ENCODE results near the gene NUP205. TPM values are rescaled to one million over a fixed set of nuclear protein-coding genes. Genes with fewer than 3 reads are reported as not detected.

The NUP205 gene
- total RNA-seq, 6 donors from 2014 or later = 27.4 to 41.9 (median 33.1) TPM

- H3K27ac ChIP-seq = no peak overlapping the region
- peaks cover 6 to 75% (median 30%) of the 10 kb centered on the region in 4 donors for H3K36me3 ChIP-seq
- no peaks in the 10 kb centered on the region for H3K9me3 ChIP-seq
- 67 to 83% methylated on average over 1 of the region's 1 CpG for WGBS, 2 donors
- no peak for ATAC-seq (ENCODE audit: low FRiP score in 2 of 2)
- no peaks in the 10 kb centered on the region for H3K4me1 ChIP-seq
- no peak for DNase-seq
- TF ChIP-seq EP300 (IDR thresholded peaks at IDR 0.05) (no peak), POLR2A (IDR thresholded peaks at IDR 0.05) (no peak), POLR2AphosphoS5 (IDR thresholded peaks at IDR 0.05) (no peak)
- TF ChIP-seq, protein P1, sequence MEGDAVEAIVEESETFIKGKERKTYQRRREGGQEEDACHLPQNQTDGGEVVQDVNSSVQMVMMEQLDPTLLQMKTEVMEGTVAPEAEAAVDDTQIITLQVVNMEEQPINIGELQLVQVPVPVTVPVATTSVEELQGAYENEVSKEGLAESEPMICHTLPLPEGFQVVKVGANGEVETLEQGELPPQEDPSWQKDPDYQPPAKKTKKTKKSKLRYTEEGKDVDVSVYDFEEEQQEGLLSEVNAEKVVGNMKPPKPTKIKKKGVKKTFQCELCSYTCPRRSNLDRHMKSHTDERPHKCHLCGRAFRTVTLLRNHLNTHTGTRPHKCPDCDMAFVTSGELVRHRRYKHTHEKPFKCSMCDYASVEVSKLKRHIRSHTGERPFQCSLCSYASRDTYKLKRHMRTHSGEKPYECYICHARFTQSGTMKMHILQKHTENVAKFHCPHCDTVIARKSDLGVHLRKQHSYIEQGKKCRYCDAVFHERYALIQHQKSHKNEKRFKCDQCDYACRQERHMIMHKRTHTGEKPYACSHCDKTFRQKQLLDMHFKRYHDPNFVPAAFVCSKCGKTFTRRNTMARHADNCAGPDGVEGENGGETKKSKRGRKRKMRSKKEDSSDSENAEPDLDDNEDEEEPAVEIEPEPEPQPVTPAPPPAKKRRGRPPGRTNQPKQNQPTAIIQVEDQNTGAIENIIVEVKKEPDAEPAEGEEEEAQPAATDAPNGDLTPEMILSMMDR (IDR thresholded peaks at IDR 0.05) = no peak
- H3K4me3 ChIP-seq = no peak overlapping the region
- H3K27me3 ChIP-seq = no peaks in the 10 kb centered on the region
Measured at GRCh38 chr7:135602304-135602703, 44.6 kb downstream of the NUP205 start.

- WGBS, 2 donors = 98 to 100% methylated on average over 1 of the region's 1 CpG
- DNase-seq (no peak), ATAC-seq (ENCODE audit: low FRiP score in 2 of 2) (no peak)
- no peak for TF ChIP-seq EP300 (IDR thresholded peaks at IDR 0.05)
- TF ChIP-seq, protein P1 (IDR thresholded peaks at IDR 0.05) = no peak
- no peak for TF ChIP-seq POLR2AphosphoS5 (IDR thresholded peaks at IDR 0.05)
- no peak for TF ChIP-seq POLR2A (IDR thresholded peaks at IDR 0.05)
- Histone ChIP-seq H3K27me3 (no peaks in the 10 kb centered on the region), H3K4me3 (no peak overlapping the region), H3K27ac (no peak overlapping the region), H3K36me3 (peaks cover 12 to 67% (median 33%) of the 10 kb centered on the region in 4 donors), H3K9me3 (no peaks in the 10 kb centered on the region), H3K4me1 (peaks cover 0 to 3% (median 0%) of the 10 kb centered on the region in 4 donors)
Measured at GRCh38 chr7:135616136-135616535, 58.4 kb downstream of the NUP205 start.

DNA sequence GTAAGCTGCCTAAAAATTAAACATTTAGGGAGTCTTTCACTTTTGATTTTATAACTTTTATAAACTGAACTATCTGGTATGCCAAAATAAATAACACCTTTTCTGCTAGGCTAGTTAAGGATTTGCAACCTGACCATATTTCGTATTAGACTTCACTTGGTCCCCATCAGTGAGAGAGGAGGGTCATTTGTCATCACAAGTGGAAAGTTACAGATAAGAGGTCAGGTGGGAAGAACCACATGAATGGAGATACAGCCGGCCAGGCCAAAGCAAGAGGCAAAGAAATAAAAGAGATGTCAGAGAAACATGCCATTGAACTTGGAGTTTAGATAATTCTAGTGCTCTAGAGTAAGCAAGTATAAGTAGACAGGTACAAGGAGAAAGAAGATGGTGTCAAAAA is 60.1 kb downstream of the NUP205 start:
- H3K4me3 ChIP-seq = no peak overlapping the region
- H3K9me3 ChIP-seq = no peaks in the 10 kb centered on the region
- H3K4me1 ChIP-seq = peaks cover 0 to 8% (median 0%) of the 10 kb centered on the region in 4 donors
- H3K27ac ChIP-seq = no peak overlapping the region
- TF ChIP-seq POLR2A (IDR thresholded peaks at IDR 0.05) (no peak), EP300 (IDR thresholded peaks at IDR 0.05) (no peak)
- TF ChIP-seq, protein P1 (IDR thresholded peaks at IDR 0.05) = no peak
- no peaks in the 10 kb centered on the region for H3K27me3 ChIP-seq
- WGBS, 2 donors = 86 to 89% methylated on average over 2 of the region's 2 CpGs
- ATAC-seq (ENCODE audit: low FRiP score in 2 of 2) (no peak), DNase-seq (no peak)
- peaks cover 9 to 67% (median 32%) of the 10 kb centered on the region in 4 donors for H3K36me3 ChIP-seq

- DNase-seq = no peak
- Histone ChIP-seq H3K4me1 (peaks cover 0 to 8% (median 0%) of the 10 kb centered on the region in 4 donors), H3K36me3 (peaks cover 9 to 75% (median 32%) of the 10 kb centered on the region in 4 donors), H3K27me3 (no peaks in the 10 kb centered on the region), H3K4me3 (no peak overlapping the region), H3K27ac (no peak overlapping the region), H3K9me3 (no peaks in the 10 kb centered on the region)
- WGBS, 2 donors = 84 to 85% methylated on average over 7 of the region's 7 CpGs
- TF ChIP-seq POLR2AphosphoS5 (IDR thresholded peaks at IDR 0.05) = no peak
- TF ChIP-seq, protein P1 (IDR thresholded peaks at IDR 0.05) = no peak
- no peak for TF ChIP-seq EP300 (IDR thresholded peaks at IDR 0.05)
- TF ChIP-seq POLR2A (IDR thresholded peaks at IDR 0.05) = no peak
- ATAC-seq (ENCODE audit: low FRiP score in 2 of 2) = no peak
Measured at GRCh38 chr7:135618510-135618909, 60.8 kb downstream of the NUP205 start.

DNA sequence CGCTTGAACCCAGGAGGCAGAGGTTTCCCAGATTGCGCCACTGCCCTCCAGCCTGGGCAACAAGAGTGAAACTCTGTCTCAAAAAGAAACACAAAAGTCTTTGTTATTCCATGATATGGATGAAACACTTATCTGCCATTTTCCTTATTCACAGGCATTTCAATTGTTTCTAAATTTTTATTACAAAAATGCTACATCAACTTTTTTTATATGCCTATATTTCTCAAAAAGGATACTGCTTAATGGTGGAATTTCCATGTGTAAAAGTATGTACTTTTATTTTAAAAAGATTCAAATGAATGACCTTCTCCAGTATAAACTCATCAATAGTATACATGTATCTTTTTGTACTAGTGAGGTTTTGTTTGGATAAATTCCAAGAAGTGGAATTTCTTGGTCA is 62.7 kb downstream of the NUP205 start:
- H3K4me3 ChIP-seq = no peak overlapping the region
- peaks cover 15 to 87% (median 44%) of the 10 kb centered on the region in 4 donors for H3K36me3 ChIP-seq

More for the DNA sequence above, 62.7 kb downstream of the NUP205 start:
- Histone ChIP-seq H3K9me3 (no peaks in the 10 kb centered on the region), H3K27ac (no peak overlapping the region), H3K27me3 (no peaks in the 10 kb centered on the region), H3K4me1 (peaks cover 0 to 8% (median 0%) of the 10 kb centered on the region in 4 donors)
- ATAC-seq (ENCODE audit: low FRiP score in 2 of 2) = no peak
- DNase-seq = no peak
- 93 to 95% methylated on average over 2 of the region's 2 CpGs for WGBS, 2 donors
- TF ChIP-seq EP300 (IDR thresholded peaks at IDR 0.05) (no peak), POLR2AphosphoS5 (IDR thresholded peaks at IDR 0.05) (no peak), POLR2A (IDR thresholded peaks at IDR 0.05) (no peak)
- TF ChIP-seq, protein P1 (IDR thresholded peaks at IDR 0.05) = no peak
